GM18873 (cell line): ENCODE measurements around the gene NEGR1.

Source experiments
- ATAC-seq: cut with Tn5 transposase; IDR thresholded peaks from one replicate; pipeline ENCODE4 v1.9.1; 2021; ENCODE audit warnings: mild to moderate bottlenecking, moderate library complexity, moderate number of reproducible peaks; ENCODE audit not compliant: unreplicated experiment, low FRiP score

NEGR1 gene

DNA sequence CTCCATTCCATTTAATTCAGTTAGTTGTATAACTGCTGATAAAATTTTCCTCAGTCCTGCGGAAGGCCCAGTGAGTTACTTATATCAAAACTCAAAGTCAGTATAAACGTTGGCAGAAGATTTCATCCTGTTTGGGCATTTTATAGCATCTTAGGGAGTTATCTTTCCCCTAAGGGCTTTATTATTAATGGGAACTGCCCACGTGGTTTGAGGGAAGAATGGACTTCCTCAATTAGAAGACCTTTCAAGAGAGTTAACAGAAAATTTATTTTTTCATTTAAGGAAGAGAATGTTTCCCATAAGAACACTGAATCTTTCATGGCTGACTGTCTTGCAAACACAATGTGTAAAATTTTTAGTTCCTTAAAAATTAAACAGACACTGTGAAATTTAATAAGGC, 400.1 kb downstream of the NEGR1 start:
- ATAC-seq = no peak

DNA sequence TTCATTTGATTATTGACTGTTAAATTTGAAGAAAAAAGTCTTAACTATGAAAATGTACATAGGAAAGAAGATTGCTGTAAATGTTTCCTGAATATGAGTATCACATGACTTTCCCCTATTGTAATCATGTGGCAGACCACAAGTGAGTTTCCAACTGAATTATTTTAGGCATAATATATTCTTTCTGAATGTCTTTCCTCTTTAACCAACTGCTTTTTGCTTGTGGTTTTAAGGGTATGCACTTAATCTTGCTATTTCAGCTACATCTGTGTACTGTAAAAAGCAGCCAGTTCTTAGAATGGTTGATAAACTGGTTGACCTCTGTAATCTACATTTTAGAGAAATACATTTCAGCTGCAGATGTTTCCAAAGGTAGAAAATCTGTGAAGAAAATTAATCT, 400.7 kb downstream of the NEGR1 start:
- ATAC-seq = no peak

DNA sequence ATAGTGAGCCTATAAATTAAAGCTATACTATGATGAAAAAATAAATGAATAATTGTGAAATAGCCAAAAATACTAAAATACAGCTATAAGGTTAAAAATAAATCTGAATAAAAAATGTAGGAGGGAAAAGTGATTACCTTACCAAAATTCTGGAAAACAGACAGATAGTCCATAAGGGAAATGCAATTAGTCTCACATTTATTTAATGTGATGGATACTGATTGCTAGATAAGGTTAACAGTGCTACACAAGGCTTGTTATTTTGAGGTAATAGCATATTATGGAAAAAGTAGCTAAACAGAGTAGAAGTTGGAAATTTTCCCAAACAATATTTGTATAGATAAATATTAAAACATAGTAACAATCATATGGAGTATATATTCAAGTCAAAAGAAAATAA, 413.0 kb downstream of the NEGR1 start:
- ATAC-seq = no peak

DNA sequence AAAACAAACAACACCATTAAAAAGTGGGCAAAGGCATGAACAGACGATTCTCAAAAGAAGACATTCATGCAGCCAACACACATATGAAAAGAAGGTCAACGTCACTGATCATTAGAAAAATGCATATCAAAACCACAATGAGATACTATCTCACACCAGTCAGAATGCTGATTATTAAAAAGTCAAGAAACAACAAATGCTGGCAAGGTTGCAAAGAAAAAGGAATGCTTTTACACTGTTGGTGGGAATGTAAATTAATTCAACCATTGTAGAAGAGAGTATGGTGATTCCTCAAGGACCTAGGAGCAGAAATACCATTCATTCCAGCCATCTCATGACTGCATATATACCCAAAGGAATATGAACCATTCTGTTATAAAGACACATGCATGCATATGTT, 419.6 kb downstream of the NEGR1 start:
- no peak for ATAC-seq

DNA sequence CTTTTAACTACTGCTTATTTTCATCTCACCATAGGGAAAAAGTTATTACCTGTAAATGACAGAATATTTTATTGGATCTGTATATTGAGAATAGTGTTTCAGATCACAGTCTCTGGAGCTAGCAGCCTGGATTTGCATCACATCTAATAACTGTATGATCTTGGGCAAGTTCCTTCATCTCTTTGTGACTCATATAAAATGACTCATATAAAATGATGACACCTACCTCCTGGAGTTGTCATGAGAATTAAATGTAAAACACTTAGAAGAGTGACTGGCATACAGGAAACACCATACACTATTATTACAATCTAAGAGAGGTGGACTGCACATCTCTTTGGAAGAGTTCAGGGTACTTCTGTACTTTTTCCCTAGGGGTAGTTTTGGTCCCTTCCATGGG, 421.3 kb downstream of the NEGR1 start:
- no peak for ATAC-seq

DNA sequence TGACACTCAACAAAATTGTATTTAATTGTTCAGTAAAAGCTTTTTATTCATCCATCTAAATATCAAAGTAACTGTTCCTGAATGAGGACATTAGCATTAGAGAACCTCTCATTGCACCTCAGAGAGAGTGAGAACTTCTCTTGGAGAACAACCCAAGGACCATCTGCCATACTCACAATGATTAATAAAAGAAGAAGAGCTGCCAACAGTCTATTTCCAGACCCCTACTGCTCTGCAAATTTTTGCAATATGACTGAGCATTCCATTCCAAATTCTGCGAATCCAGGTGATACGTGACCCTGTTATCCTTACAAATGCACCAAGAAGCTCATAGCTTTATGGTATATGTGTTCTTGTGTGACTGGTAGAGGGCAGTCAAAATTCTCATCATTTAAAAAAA, 422.5 kb downstream of the NEGR1 start:
- ATAC-seq = no peak

DNA sequence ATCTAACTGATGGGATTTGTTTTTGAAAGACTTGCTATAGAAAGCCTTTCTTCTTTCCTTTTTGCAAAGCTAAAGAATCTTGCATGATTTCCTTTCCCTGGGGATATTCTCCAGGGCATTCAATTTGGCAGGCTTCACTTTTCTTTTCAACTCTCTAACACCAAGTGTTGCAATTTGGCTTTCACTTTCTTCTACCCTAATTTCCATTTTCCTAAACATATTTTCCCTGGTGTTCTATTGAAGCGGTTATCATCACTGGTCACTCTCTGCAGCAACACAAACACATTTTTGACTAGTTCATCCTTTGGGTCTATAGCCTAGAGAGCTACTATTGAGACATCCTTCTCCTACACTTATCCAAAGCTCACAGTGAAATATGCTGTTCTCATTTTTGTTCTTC, 424.5 kb downstream of the NEGR1 start:
- no peak for ATAC-seq

DNA sequence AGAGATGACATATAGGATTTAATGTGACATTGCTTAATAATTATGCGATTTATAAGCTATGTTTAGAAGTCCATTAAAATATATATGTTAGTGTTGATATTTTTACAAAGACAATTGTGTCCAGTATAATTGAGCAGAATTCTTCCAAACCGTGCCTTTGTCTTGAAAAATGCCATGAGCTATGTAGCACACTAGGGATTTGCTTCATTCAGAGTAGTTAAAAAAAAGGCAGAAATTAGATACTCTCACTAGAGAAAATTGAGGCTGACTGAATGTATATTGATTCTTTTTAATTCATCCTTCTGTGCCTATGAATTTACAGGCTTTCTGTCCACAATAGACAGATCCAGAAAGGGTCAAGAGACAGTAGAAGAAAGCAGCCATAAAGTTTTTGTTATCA, 429.0 kb downstream of the NEGR1 start:
- ATAC-seq = no peak

DNA sequence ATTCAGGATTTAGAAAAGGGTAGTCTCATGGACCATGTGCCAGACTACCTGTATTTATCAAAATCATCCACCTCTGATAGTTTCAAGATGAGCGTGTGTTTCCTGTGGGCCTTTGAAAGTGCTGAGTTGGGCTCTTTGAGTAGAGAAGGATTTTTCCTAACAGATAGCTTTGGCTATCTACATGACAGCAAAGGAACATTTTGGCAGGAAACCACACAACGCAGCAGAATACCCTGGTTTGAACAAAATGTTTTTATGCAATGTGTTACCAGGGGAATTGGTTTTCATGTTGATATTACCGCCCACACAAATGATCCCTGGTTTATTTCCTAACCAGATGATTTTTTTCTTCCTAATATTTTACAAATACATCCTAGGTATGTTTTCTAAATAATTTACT, 431.4 kb downstream of the NEGR1 start:
- no peak for ATAC-seq

DNA sequence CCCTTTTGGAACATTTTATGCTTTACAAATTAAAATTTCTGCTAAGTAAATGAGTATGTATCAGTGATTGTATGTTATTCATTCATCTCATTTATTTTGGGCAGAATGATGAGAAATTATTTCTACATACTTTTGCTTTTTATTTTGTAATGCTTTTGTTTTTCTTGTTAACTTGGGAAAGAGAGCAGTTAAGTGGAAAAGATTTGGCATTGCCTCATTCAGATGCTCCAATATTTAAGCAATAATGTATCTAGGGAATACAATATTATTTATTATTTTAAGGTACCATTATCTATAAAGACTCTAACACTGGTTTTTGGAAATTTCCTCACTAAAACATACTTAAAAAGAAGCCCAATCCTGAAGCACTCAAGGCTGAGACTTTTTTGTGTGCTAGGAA, 431.8 kb downstream of the NEGR1 start:
- ATAC-seq = no peak

DNA sequence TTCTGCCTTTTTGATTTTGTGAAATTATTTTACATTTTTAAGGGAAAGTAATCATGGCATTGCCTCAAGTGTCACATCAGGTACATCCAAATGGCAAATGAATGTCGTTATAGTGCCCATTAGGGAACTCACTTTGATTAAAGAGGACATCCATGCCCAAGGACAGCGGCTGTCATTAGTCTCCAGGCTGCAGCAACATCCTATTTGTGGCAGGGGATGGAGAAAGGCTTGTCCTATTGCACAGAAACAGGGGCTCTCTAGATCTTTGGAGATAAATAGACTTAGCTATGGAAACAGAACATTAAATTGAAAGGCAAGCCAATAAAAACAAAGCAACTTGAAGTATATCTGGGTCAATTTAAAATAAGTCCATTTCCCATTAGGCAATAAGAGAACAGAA, 439.3 kb downstream of the NEGR1 start:
- ATAC-seq = no peak

DNA sequence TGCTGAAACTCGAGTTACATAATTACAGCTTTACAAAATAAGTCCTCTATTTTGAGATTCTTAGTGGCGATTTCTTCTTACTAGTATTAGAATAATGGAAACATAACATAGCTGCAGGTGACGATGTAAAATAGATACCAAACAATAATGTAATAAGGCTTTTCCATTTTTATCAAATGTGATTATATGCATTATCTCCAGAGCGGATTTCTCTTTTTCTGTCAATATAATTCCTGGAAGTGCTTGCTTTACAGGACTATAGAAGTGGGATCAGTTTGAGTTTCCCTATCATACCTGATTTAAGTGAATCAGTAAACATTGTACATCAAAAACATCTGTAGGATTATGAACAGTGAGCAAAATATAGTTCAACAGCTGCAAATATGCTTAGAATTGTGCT, 442.5 kb downstream of the NEGR1 start:
- no peak for ATAC-seq

DNA sequence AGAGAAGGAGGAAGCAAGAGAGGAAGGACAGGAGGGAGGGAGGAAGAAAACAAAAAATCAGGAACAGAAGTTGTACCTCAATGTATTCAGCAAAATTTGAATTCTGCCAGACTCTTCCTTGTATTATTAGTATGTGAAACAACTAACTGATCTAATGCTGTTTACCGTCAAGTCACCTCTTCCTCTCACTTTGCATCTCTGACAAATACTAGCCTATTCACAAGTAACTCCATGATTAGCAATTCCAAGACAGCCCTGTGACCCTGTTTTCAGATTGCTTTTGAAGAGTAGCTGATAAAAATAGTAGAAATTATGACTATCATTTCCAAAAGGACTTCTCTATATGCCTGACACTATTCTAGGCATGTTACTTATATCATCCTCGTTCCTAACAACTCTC, 445.4 kb downstream of the NEGR1 start:
- no peak for ATAC-seq

DNA sequence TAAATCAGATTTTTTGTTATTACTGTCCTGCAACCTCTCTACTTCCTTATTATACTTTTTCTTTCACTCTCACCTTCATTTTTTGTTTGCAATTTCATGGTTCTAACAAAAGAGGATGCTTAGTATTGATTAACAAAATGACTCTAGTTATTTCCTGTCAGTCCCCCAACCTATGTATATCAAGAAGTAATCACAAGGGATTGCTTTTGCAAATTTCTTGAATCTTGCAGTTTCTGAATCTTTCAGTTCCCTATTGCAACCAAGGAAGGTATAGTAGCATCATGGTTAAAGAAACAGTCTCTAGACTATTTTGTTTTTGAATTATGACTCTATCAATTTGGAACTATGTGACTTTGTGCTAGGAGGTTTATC, 446.9 kb downstream of the NEGR1 start:
- peak; percentile 56 for ATAC-seq

DNA sequence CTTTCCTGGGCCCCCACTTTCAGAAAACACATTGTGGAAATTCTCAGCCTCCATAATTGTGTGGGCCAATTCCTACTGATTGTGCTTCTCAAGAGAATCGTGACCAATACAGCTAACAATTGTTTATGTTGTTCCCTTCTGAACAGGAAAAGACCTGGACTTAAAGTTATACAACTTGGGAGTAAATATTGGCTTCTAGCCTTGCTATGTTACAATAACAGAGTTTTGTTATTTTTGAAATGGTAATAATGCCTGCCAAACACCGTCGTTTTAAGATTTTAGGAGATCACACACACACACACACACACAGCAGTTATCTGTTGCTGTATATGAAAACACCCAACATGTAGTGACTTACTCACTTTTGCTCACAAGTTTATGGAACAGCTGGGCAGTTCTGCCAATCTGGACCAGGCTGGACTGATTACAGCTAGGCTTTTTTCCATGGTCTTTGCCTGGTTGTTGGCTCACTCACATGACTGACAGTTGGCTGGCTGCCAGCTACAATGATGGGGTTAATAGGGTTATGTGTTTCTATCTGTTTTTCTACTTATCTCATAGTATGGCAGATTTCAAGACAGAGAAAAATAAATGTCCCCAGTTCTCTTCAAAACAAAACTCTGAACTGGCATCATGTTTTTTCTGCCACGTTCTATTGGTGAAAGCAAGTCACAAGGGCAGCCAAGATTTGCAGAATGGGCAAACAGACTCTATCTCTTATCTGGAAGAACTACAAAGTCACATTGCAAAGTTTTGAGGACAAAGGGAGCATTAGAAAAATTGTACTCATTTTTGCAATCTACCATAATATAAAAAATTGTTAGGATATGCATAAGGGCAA, 447.5 kb downstream of the NEGR1 start:
- ATAC-seq = no peak

DNA sequence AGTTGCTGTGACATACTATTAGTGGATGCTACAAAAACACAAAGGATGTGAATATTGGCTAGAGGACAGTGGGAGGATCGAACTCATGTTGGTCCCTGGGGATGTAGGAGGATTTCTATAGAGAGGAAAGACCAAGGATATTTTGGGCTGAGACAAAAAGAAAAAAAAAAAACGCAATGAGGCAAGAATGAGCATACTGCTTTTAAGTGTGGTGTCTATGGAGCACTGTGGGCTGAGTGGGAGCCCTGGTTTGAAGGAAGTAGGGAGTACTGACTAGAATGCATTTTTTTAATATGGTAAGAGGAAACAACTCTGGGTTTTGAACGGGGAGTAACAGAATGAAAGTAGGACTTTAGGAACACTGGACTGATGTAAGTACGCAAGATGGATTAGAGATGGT, 450.7 kb downstream of the NEGR1 start:
- ATAC-seq = no peak

DNA sequence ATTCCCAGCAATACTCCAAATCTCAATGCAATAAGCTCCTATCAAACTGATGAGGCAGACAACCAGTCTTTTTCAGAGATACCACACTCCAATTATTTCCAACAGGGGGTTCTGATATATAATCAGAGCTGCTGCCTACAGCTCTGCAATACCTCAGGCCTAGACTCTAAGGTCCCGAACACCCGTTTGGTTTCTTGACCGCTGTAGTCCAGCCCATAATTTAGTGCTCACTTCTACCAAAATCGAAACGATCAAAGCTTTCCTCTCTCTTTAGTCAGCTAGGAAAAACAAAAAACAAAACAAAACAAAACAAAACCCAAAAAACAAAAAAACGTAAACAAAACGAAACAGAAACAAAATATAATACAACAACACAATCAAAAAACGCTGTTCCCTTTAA, 453.0 kb downstream of the NEGR1 start:
- no peak for ATAC-seq

DNA sequence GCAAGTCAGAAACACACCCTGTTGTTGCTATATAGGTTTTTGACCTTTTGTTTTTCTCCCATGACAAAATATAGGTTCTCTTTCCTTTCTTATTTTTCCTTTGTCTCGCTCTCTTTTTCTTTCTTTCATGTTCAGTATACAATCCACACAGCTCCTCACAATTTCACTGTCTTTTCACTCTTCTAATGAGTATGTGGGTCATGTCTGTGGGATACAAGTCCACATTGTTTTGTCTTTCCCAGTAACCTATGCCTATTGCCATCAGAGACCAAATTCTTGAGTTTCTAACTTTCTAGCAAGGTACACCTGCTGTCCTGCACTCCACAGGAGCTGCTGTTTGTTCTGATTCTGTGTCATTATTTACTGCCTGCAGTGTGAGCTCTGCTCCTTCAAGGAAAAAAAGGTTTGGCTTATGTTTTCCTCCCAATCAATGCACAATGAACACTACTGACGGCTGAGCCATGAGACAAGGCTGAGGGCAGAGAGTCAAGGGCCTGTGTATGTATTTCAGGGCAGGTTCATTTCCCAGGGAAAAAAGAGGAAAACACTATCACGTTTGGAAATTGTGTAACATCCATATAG, 453.8 kb downstream of the NEGR1 start:
- ATAC-seq = no peak

DNA sequence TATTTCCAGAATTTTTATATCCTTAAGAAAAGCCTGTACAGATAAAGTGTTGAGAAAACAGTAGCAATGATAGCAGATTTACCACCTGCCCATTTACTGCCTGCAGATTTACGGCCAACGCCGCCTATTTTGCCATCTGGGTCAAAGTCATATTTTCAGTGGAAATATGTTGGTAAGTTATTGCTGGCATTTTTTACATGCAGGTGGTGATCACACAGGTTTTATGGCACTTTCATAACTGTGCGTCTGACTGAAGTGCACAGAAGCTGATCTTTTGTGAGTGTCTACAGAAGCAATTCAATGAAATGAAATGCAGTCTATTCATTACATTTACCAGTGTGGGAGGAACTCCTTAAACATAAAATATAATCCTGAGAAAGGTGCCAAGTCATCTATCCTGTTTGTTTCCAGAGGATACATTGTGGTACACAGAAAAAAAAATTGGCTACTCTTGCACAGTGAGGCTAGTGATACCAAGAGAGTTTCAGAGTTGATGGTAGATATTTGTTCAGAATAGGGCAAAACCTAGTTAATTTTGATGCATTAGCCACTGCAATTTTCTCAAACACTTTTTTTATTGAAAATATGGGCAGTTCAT, 458.5 kb downstream of the NEGR1 start:
- no peak for ATAC-seq

DNA sequence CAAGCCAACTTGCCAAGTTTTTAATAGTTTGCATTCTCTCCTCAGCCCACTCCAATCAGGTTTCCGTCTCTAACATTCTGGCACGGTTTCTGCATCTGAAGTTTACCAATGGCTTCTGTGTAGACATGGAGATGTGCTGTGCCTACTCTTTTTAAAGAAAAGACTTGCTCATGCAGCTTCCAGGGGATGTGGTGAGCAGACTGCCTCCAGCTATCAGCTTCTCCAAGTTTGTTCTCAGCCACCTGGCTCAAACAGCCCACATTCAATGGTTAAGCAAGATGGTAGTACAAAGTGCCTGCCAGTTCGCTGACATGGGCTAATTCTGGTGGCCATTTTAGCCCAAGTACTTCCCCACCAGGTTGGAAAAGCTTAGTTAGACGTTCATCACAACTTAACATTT, 465.3 kb downstream of the NEGR1 start:
- no peak for ATAC-seq

DNA sequence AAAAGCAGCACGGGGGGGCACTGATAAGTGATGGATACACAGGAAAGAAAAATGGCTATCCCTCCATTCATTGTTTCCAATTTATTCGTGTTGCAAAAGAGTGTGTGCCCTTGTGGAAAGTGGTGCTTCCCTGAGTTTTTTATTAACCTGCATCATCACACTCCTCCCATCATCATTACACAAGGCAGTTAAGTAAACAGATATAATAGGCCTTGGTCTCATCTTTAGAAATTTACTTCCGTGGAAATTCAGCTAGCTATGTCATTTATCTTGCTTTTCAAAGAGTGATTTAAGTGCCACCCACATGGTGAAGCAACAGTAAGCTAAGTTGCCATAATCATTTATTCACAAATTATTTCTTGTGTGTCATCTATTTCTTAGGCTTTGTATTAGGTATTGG, 473.3 kb downstream of the NEGR1 start:
- ATAC-seq = no peak

DNA sequence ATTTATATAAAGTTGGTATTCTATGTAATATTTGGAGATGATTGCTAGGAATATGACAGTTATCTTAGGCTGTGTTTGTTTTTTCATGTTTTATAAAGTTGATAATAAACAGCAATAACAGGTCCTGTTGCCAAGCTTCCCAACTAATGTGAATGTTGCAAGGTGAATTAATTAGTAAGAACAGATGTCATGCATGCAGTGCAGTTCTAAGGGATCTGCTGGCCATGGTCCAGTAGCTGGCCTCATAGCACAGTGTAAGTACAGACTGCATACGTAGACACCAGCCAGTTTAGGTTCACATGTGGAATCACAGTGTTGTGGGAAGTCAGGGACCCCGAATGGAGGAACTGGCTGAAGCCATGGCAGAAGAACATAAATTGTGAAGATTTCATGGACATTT, 478.2 kb downstream of the NEGR1 start:
- ATAC-seq = no peak
